ENCODE results near the gene NHERF2.
A peak's percentile ranks its signal among the peaks of the same experiment; 100 is the strongest.

Gene NHERF2

GRCh38 chr16:1984347-1985225, 42.1 kb upstream of the NHERF2 start:
- Mint-ChIP-seq H3K4me1 (peaks cover 12% of the 10 kb centered on the region), H3K27ac (ENCODE audit: low read depth) (no peak overlapping the region), H3K36me3 (ENCODE audit: insufficient read depth) (peaks cover 21% of the 10 kb centered on the region), H3K27me3 (peaks cover 28% of the 10 kb centered on the region), H3K9me3 (no peaks in the 10 kb centered on the region), H3K4me3 (peak overlapping the region; percentile 72)
- ATAC-seq (replicated peaks; ENCODE audit: extremely low read depth, poor library complexity, severe bottlenecking) (peak; percentile 43), DNase-seq (ENCODE audit: low spot score in 2 of 2) (no peak)

DNA sequence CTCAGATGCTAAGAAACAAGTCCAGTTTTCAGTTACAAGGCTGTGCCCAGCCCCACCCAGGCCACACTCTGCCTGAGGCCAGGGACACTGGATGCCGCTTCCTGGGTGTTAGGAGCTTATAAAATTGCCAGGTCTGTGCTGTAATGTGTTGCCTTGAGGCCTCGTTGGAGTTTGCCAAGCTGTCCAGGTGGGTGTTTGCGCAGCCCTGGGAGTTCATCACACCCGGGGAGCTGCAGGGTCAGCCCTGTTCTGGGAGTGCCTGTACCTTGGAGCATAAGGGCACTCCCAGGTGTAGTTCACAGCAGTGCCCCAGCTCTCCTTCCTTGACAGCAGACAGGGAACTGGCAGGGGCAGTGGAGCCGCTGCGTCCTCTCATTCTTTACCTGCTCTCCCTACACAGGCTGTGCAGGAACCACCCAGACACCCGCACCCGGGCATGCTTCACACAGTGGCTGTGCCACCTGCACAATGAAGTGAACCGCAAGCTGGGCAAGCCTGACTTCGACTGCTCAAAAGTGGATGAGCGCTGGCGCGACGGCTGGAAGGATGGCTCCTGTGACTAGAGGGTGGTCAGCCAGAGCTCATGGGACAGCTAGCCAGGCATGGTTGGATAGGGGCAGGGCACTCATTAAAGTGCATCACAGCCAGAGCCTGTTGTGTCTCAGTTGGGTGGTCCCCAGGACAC, 41.1 kb upstream of the NHERF2 start:
- H3K27ac Mint-ChIP-seq (ENCODE audit: low read depth) = no peak overlapping the region

DNA sequence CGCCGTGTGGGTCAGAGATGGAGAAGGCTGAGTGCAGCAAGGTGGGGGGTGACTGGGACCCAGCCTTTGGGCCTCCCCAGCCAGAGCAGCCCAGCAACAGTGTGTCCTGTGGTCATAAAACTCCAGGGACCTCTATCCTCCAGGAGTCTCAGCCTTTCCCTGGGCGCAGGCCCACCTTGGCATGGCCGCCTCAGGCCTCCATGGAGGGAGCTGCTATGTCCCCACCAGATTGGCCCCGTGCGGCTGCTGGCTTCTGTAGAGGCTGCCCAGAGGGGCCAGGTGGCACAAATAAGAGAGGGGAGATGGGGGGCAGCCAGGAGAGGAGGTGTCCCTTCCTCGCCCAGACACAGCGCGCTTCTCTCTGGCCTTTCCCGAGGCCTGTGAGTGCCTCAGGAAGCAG, 39.5 kb upstream of the NHERF2 start:
- H3K27me3 Mint-ChIP-seq = peaks cover 24% of the 10 kb centered on the region
- no peak overlapping the region for H3K4me3 Mint-ChIP-seq
- DNase-seq (ENCODE audit: low spot score in 2 of 2) (no peak), ATAC-seq (replicated peaks; ENCODE audit: extremely low read depth, poor library complexity, severe bottlenecking) (no peak)
- H3K27ac Mint-ChIP-seq (ENCODE audit: low read depth) = no peak overlapping the region
- H3K4me1 Mint-ChIP-seq = peaks cover 25% of the 10 kb centered on the region
- H3K9me3 Mint-ChIP-seq = no peaks in the 10 kb centered on the region
- peaks cover 21% of the 10 kb centered on the region for H3K36me3 Mint-ChIP-seq (ENCODE audit: insufficient read depth)

More for the DNA sequence above, 41.1 kb upstream of the NHERF2 start:
- Mint-ChIP-seq H3K9me3 (no peaks in the 10 kb centered on the region), H3K4me1 (peaks cover 15% of the 10 kb centered on the region), H3K36me3 (ENCODE audit: insufficient read depth) (peaks cover 21% of the 10 kb centered on the region), H3K4me3 (peak overlapping the region; percentile 72), H3K27me3 (peaks cover 28% of the 10 kb centered on the region)
- no peak for DNase-seq (ENCODE audit: low spot score in 2 of 2)
- no peak for ATAC-seq (replicated peaks; ENCODE audit: extremely low read depth, poor library complexity, severe bottlenecking)

DNA sequence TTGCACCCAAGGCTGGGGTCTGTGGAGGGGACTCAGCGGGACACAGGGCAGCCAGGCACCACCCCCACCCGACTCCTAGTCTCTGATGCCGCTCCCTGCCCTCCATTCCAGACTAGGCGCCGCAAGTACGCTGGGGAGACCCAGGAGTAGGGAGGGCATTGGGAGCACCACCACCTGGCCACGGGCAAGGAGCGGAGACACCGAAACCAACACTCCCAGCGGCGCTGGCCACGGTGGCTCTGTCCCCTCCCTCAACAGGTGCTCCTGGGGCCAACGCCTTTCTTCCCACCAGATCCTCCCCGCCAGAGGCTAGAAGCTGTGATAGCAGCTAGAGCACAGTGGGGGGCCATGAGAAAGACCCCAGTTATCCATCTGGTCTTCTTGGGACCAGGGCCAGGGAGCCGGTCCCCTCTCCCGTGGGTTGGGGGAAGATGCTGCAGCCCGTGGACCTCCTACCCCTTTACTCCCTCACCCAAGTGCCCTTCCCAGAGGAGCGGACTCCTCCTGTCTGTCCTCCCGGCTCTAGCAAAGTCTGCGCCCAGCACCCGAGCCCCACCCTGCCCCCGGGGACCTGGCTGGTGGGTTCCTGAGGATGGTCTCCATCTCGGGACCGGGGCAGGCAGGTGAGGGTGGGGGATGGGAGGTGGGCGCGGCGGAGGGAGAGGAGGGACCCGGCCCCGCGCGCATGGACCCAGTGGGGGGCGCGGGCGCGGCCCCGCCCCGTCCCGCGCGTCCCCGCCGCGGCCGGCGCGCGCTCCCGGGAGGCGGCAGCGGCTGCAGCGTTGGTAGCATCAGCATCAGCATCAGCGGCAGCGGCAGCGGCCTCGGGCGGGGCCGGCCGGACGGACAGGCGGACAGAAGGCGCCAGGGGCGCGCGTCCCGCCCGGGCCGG, 37.2 kb upstream of the NHERF2 start, which contains the start of gene SYNGR3:
Gene SYNGR3 (plus strand): TSS at position 762 of the 892 bp plus-strand sequence. CDS start 133 bp downstream, outside the sequence.
- Mint-ChIP-seq H3K4me1 (peaks cover 20% of the 10 kb centered on the region), H3K27me3 (peaks cover 14% of the 10 kb centered on the region), H3K4me3 (peak within 1 kb of the TSS; percentile 67), H3K36me3 (ENCODE audit: insufficient read depth) (peaks cover 22% of the 10 kb centered on the region), H3K27ac (ENCODE audit: low read depth) (peak within 1 kb of the TSS; percentile 73), H3K9me3 (no peaks in the 10 kb centered on the region)
- ATAC-seq (replicated peaks; ENCODE audit: extremely low read depth, poor library complexity, severe bottlenecking) (no peak), DNase-seq (ENCODE audit: low spot score in 2 of 2) (no peak)

DNA sequence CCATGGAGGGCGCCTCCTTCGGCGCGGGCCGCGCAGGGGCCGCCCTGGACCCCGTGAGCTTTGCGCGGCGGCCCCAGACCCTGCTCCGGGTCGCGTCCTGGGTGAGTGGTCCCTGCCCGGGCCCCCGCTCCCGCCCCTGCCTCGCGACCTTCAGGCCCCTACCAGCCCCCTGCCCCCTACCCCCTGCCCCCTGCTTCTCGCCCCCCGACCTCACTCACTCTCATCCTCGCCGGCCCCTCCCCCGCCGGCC, 36.7 kb upstream of the NHERF2 start:
- peaks cover 18% of the 10 kb centered on the region for H3K36me3 Mint-ChIP-seq (ENCODE audit: insufficient read depth)
- no peak for DNase-seq (ENCODE audit: low spot score in 2 of 2)
- peak overlapping the region; percentile 67 for H3K4me3 Mint-ChIP-seq
- no peak overlapping the region for H3K27ac Mint-ChIP-seq (ENCODE audit: low read depth)
- no peaks in the 10 kb centered on the region for H3K9me3 Mint-ChIP-seq
- no peak for ATAC-seq (replicated peaks; ENCODE audit: extremely low read depth, poor library complexity, severe bottlenecking)
- H3K4me1 Mint-ChIP-seq = peaks cover 15% of the 10 kb centered on the region
- peaks cover 14% of the 10 kb centered on the region for H3K27me3 Mint-ChIP-seq

DNA sequence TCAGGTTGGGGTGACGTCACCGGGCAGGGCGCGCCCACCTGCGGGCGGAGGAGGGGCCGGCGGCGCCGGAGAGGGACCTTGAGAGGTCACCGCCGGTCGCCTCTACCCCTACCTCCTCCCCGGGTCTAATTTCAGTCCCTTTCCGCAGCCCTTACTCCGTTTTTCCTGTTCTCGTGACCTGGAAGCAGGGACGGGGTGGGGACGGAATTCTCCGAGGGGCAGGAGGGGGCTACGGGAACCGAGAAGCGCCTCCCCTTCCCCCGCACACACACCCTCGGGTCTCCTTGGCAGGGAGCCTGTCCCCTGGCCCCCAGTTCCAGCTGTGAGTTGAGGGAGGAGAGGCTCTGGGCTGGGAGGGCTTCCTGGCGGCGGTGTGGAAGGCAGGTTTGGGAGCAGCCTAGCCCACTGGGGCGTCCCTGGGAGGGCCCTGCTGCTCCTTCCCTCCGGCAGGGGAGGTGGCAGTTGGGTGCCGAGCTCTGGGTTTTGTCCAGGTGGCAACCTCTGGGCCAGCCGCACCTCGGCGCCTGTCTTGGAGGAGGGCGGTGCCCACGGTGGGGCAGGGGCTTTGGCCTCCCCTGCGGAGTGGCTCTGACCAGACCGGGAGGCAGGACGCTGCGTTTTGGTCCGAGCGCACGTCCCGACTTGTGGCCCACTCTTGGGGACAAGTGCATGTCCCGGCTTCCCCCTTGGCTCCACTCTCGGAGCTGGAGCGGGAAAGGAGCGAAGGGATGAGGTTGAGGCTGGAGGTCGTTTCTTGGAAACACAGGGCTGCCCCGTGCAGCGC, 36.2 kb upstream of the NHERF2 start:
- Mint-ChIP-seq H3K4me1 (peaks cover 14% of the 10 kb centered on the region), H3K27ac (ENCODE audit: low read depth) (peak overlapping the region; percentile 73), H3K4me3 (peak overlapping the region; percentile 67), H3K36me3 (ENCODE audit: insufficient read depth) (peaks cover 18% of the 10 kb centered on the region), H3K9me3 (no peaks in the 10 kb centered on the region), H3K27me3 (peaks cover 14% of the 10 kb centered on the region)
- ATAC-seq (replicated peaks; ENCODE audit: extremely low read depth, poor library complexity, severe bottlenecking) (no peak), DNase-seq (ENCODE audit: low spot score in 2 of 2) (no peak)

DNA sequence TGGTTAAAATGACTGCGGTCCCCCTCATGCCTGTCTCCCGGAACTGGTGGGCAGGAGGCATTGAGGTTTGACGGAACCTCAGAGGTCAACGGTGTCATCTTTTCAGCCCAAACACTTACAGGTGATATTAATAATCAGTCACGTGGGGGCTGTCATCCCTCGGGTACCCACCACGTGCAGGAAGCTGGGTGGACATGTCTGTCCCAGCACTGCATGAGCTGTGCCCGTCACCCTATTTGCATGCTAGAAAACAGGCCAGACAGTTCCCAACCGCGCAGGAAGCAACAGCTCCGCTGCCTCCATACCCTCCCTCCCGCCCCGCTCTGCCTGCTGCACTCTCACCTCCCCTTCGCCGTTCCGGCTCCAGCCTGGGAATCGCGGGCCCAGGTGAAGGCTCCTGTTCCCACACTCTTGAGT, 35.6 kb upstream of the NHERF2 start:
- Mint-ChIP-seq H3K4me1 (peaks cover 14% of the 10 kb centered on the region), H3K27ac (ENCODE audit: low read depth) (peak overlapping the region; percentile 73), H3K36me3 (ENCODE audit: insufficient read depth) (peaks cover 16% of the 10 kb centered on the region), H3K27me3 (peaks cover 14% of the 10 kb centered on the region), H3K9me3 (no peaks in the 10 kb centered on the region), H3K4me3 (peak overlapping the region; percentile 67)
- ATAC-seq (replicated peaks; ENCODE audit: extremely low read depth, poor library complexity, severe bottlenecking) (peak; percentile 63), DNase-seq (ENCODE audit: low spot score in 2 of 2) (peak in 1 of 2 donors; percentile 45)

- Mint-ChIP-seq H3K4me3 (peak overlapping the region; percentile 67), H3K4me1 (peaks cover 14% of the 10 kb centered on the region), H3K9me3 (no peaks in the 10 kb centered on the region), H3K36me3 (ENCODE audit: insufficient read depth) (peaks cover 12% of the 10 kb centered on the region), H3K27ac (ENCODE audit: low read depth) (peak overlapping the region; percentile 73), H3K27me3 (peaks cover 14% of the 10 kb centered on the region)
- DNase-seq (ENCODE audit: low spot score in 2 of 2) = no peak
- no peak for ATAC-seq (replicated peaks; ENCODE audit: extremely low read depth, poor library complexity, severe bottlenecking)
Measured at GRCh38 chr16:1991588-1991947, 35.1 kb upstream of the NHERF2 start.

DNA sequence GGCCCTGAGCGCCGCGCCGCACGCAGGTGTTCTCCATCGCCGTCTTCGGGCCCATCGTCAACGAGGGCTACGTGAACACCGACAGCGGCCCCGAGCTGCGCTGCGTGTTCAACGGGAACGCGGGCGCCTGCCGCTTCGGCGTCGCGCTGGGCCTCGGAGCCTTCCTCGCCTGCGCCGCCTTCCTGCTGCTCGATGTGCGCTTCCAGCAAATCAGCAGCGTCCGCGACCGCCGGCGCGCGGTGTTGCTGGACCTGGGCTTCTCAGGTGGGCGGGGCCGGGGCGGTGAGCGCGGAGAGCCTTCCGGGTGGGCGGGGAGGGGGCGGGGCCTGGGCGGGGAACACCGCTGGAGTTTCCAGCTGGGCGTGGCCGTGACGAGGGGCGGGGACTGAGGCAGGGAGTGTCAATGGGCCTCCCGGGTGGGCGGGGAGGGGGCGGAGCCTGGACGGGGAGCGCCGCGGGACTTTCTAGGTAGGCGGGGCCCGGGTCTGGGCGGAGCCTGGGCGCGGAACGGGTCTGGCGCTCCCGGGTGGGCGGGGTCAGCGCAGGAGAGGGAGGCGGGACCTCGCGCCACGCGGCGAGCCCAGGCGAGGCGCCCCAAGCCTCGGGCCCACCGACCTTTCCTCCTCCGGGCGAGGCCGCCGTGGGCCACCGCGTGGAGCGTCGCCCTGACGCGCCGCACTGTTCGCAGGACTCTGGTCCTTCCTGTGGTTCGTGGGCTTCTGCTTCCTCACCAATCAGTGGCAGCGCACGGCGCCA, 34.6 kb upstream of the NHERF2 start:
- Mint-ChIP-seq H3K4me3 (peak overlapping the region; percentile 67), H3K36me3 (ENCODE audit: insufficient read depth) (peaks cover 12% of the 10 kb centered on the region), H3K27me3 (peaks cover 14% of the 10 kb centered on the region), H3K9me3 (no peaks in the 10 kb centered on the region), H3K4me1 (peaks cover 14% of the 10 kb centered on the region), H3K27ac (ENCODE audit: low read depth) (peak overlapping the region; percentile 73)
- peak; percentile 90 to 91 for DNase-seq (ENCODE audit: low spot score in 2 of 2)
- peak; percentile 63 for ATAC-seq (replicated peaks; ENCODE audit: extremely low read depth, poor library complexity, severe bottlenecking)

GRCh38 chr16:1992704-1993317, 33.9 kb upstream of the NHERF2 start:
- Mint-ChIP-seq H3K27me3 (peaks cover 14% of the 10 kb centered on the region), H3K9me3 (no peaks in the 10 kb centered on the region), H3K4me1 (peaks cover 14% of the 10 kb centered on the region), H3K36me3 (ENCODE audit: insufficient read depth) (peaks cover 10% of the 10 kb centered on the region), H3K27ac (ENCODE audit: low read depth) (no peak overlapping the region), H3K4me3 (no peak overlapping the region)
- ATAC-seq (replicated peaks; ENCODE audit: extremely low read depth, poor library complexity, severe bottlenecking) = no peak
- no peak for DNase-seq (ENCODE audit: low spot score in 2 of 2)

- no peak overlapping the region for H3K4me3 Mint-ChIP-seq
- peaks cover 8% of the 10 kb centered on the region for H3K27me3 Mint-ChIP-seq
- H3K27ac Mint-ChIP-seq (ENCODE audit: low read depth) = no peak overlapping the region
- H3K36me3 Mint-ChIP-seq (ENCODE audit: insufficient read depth) = peaks cover 10% of the 10 kb centered on the region
- ATAC-seq (replicated peaks; ENCODE audit: extremely low read depth, poor library complexity, severe bottlenecking) (no peak), DNase-seq (ENCODE audit: low spot score in 2 of 2) (no peak)
- no peaks in the 10 kb centered on the region for H3K9me3 Mint-ChIP-seq
- H3K4me1 Mint-ChIP-seq = peaks cover 14% of the 10 kb centered on the region
Measured at GRCh38 chr16:1993731-1994131, 33.0 kb upstream of the NHERF2 start.

Measured in central memory CD8-positive, alpha-beta T cell (primary cell).